Measurements from ENCODE around the gene PRRT3.

Gene PRRT3

GRCh38 chr3:9916734-9917680, 35.2 kb downstream of the PRRT3 start, which contains the start of gene IL17RC:
TSS of gene IL17RC (plus strand) at chr3:9917098. CDS start at chr3:9917316, 218 bp downstream.
- Histone ChIP-seq H3K27me3 (peaks cover 0 to 24% (median 16%) of the 10 kb centered on the region in 11 experiments; a peak in 17 of 22 replicates), H3K36me3 (no peaks in the 10 kb centered on the region; a peak in 1 of 22 replicates), H3K9ac (peak within 1 kb of the TSS; percentile 51 to 82 (median 78)), H3K4me2 (peak within 1 kb of the TSS; percentile 90 to 100 (median 99)), H3K4me1 (peaks cover 38 to 55% (median 43%) of the 10 kb centered on the region in 10 experiments), H3K4me3 (peak within 1 kb of the TSS; percentile 55 to 77 (median 64)), H4K20me1 (no peaks in the 10 kb centered on the region), H3K27ac (peak within 1 kb of the TSS; percentile 14 to 78 (median 60); a peak in 18 of 22 replicates), H3K9me3 (replicated peaks in 1 of 11) (no peaks in the 10 kb centered on the region)
- TF ChIP-seq Cebpa-rat (IDR thresholded peaks at IDR 0.05), result no peak

- peak overlapping the region in 10 of 11 experiments; percentile 31 to 70 (median 62); a peak in 16 of 22 replicates for H3K9ac ChIP-seq
- no peaks in the 10 kb centered on the region for H3K9me3 ChIP-seq (replicated peaks in 1 of 11)
- H3K4me3 ChIP-seq, result peak overlapping the region; percentile 21 to 54 (median 43); a peak in 17 of 20 replicates
- no peaks in the 10 kb centered on the region; a peak in 1 of 22 replicates for H3K36me3 ChIP-seq
- peak overlapping the region; percentile 78 to 100 (median 99) for H3K4me2 ChIP-seq
- H4K20me1 ChIP-seq, result no peaks in the 10 kb centered on the region
- H3K27me3 ChIP-seq, result peaks cover 0 to 24% (median 16%) of the 10 kb centered on the region in 11 experiments; a peak in 17 of 22 replicates
- TF ChIP-seq Cebpa-rat (IDR thresholded peaks at IDR 0.05), result no peak
- H3K27ac ChIP-seq, result peak overlapping the region in 6 of 11 experiments; percentile 30 to 62 (median 48); a peak in 6 of 22 replicates
- H3K4me1 ChIP-seq, result peaks cover 38 to 61% (median 48%) of the 10 kb centered on the region in 10 experiments
Observed at GRCh38 chr3:9916346-9916733, 35.9 kb downstream of the PRRT3 start.

GRCh38 chr3:9915254-9916141, 36.7 kb downstream of the PRRT3 start:
- Histone ChIP-seq H3K9me3 (replicated peaks in 1 of 11) (no peaks in the 10 kb centered on the region), H3K27me3 (peaks cover 0 to 24% (median 16%) of the 10 kb centered on the region in 11 experiments; a peak in 17 of 22 replicates), H3K4me3 (peak overlapping the region; percentile 55 to 77 (median 64)), H3K4me1 (peaks cover 38 to 63% (median 48%) of the 10 kb centered on the region in 10 experiments), H3K27ac (peak overlapping the region; percentile 12 to 78 (median 62); a peak in 20 of 22 replicates), H4K20me1 (no peaks in the 10 kb centered on the region), H3K4me2 (peak overlapping the region; percentile 90 to 100 (median 99)), H3K9ac (peak overlapping the region; percentile 69 to 82 (median 78)), H3K36me3 (no peaks in the 10 kb centered on the region; a peak in 1 of 22 replicates)
- no peak for TF ChIP-seq Cebpa-rat (IDR thresholded peaks at IDR 0.05)

- H4K20me1 ChIP-seq, result no peaks in the 10 kb centered on the region
- H3K4me3 ChIP-seq, result peak overlapping the region; percentile 55 to 77 (median 64)
- H3K4me1 ChIP-seq, result peaks cover 38 to 63% (median 48%) of the 10 kb centered on the region in 10 experiments
- peak overlapping the region; percentile 69 to 82 (median 78); a peak in 21 of 22 replicates for H3K9ac ChIP-seq
- peaks cover 0 to 24% (median 16%) of the 10 kb centered on the region in 11 experiments; a peak in 17 of 22 replicates for H3K27me3 ChIP-seq
- peak overlapping the region in 8 of 11 experiments; percentile 54 to 78 (median 66); a peak in 14 of 22 replicates for H3K27ac ChIP-seq
- TF ChIP-seq Cebpa-rat (IDR thresholded peaks at IDR 0.05), result no peak
- peak overlapping the region; percentile 90 to 100 (median 99) for H3K4me2 ChIP-seq
- H3K36me3 ChIP-seq, result no peaks in the 10 kb centered on the region
- no peaks in the 10 kb centered on the region for H3K9me3 ChIP-seq (replicated peaks in 1 of 11)
Observed at GRCh38 chr3:9914559-9915253, 37.5 kb downstream of the PRRT3 start.

GRCh38 chr3:9914011-9914410, 38.2 kb downstream of the PRRT3 start:
- Histone ChIP-seq H3K27ac (no peak overlapping the region), H3K4me1 (peaks cover 38 to 63% (median 48%) of the 10 kb centered on the region in 10 experiments), H3K27me3 (peaks cover 0 to 24% (median 16%) of the 10 kb centered on the region in 11 experiments; a peak in 17 of 22 replicates), H3K4me2 (peak overlapping the region in 10 of 11 experiments; percentile 90 to 100 (median 99); a peak in 17 of 22 replicates), H3K9me3 (replicated peaks in 1 of 11) (no peaks in the 10 kb centered on the region), H3K4me3 (no peak overlapping the region), H4K20me1 (no peaks in the 10 kb centered on the region), H3K36me3 (no peaks in the 10 kb centered on the region), H3K9ac (no peak overlapping the region)
- TF ChIP-seq Cebpa-rat (IDR thresholded peaks at IDR 0.05), result no peak

- H3K27me3 ChIP-seq, result peaks cover 0 to 24% (median 16%) of the 10 kb centered on the region in 11 experiments; a peak in 17 of 22 replicates
- no peak overlapping the region for H3K9ac ChIP-seq
- H4K20me1 ChIP-seq, result no peaks in the 10 kb centered on the region
- peak overlapping the region in 7 of 11 experiments; percentile 31 to 100 (median 99); a peak in 8 of 22 replicates for H3K4me2 ChIP-seq
- H3K27ac ChIP-seq, result no peak overlapping the region
- H3K4me1 ChIP-seq, result peaks cover 38 to 63% (median 48%) of the 10 kb centered on the region in 10 experiments
- H3K4me3 ChIP-seq, result no peak overlapping the region
- H3K9me3 ChIP-seq (replicated peaks in 1 of 11), result no peaks in the 10 kb centered on the region
- no peak for TF ChIP-seq Cebpa-rat (IDR thresholded peaks at IDR 0.05)
- no peaks in the 10 kb centered on the region for H3K36me3 ChIP-seq
Observed at GRCh38 chr3:9913601-9914000, 38.6 kb downstream of the PRRT3 start.

GRCh38 chr3:9912294-9912935, 39.8 kb downstream of the PRRT3 start:
- H3K36me3 ChIP-seq, result no peaks in the 10 kb centered on the region
- TF ChIP-seq Cebpa-rat (IDR thresholded peaks at IDR 0.05), result peak in 3 of 11 experiments; percentile 12 to 26 (median 13); a peak in 1 of 22 replicates
- peaks cover 0 to 24% (median 16%) of the 10 kb centered on the region in 11 experiments; a peak in 17 of 22 replicates for H3K27me3 ChIP-seq
- no peak overlapping the region for H3K9ac ChIP-seq
- H4K20me1 ChIP-seq, result no peaks in the 10 kb centered on the region
- no peaks in the 10 kb centered on the region for H3K9me3 ChIP-seq (replicated peaks in 1 of 11)
- no peak overlapping the region for H3K27ac ChIP-seq
- H3K4me2 ChIP-seq, result peak overlapping the region in 7 of 11 experiments; percentile 4 to 75 (median 45); a peak in 10 of 22 replicates
- H3K4me3 ChIP-seq, result no peak overlapping the region
- peaks cover 32 to 59% (median 46%) of the 10 kb centered on the region in 10 experiments for H3K4me1 ChIP-seq

Measured in BLaER1 treated with 17β-estradiol and CSF1 and Interleukin-3, amounts not matched to agents 10 nM and 100 nM (cell line).